PC-3 (cell line): ENCODE results near the gene XNDC1N. TPM values are rescaled to one million over a fixed set of nuclear protein-coding genes. Genes with fewer than 3 reads are reported as not detected.
"Not testable (repeated sequence)": the region's sequence is repeated elsewhere in the genome, so short reads cannot be mapped to it uniquely, and the experiment has no call there.

ENCODE experiments used
- ATAC-seq: fragments of 200-7000 bp; cut with Tn5 transposase; 2 replicates; pipeline ENCODE4 v1.9.1; 2020; ENCODE audit warnings: mild to moderate bottlenecking, moderate library complexity
- BruUV-seq: library from RNA; stranded (reverse); fragments of 400-500 nt; replicated peaks from 2 replicates; lab custom pipeline; 2021; lab: Mats Ljungman, UMichigan
- CTCF ChIA-PET: fragments of 300-600 bp; sonication (Branson Sonifier 250); formaldehyde crosslinking; loops from one replicate; lab custom pipeline; 2022; ENCODE audit warnings: antibody characterized with exemption; lab: Charles Lee
- POLR2A ChIA-PET: fragments of 300-600 bp; sonication (Branson Sonifier 250); formaldehyde crosslinking; loops from one replicate; lab custom pipeline; 2022; ENCODE audit warnings: antibody characterized with exemption; ENCODE audit not compliant: unreplicated experiment; lab: Charles Lee
- DNase-seq: peaks from one replicate; pipeline ENCODE4 v3.0.0-alpha.2; 2015
- H2AFZ ChIP-seq: fragments of 300-600 bp; sonication (generic); 2 replicates; pipeline ENCODE4 v1.6.0; 2016; ENCODE audit warnings: antibody characterized with exemption, low read length
- H3F3A ChIP-seq: fragments of 300-600 bp; sonication (generic); one replicate; pipeline ENCODE4 v1.6.0; 2017; ENCODE audit warnings: antibody characterized with exemption, low read length, control low read depth, mild to moderate bottlenecking; ENCODE audit not compliant: unreplicated experiment
- H3K27ac ChIP-seq: fragments of 300-600 bp; sonication (generic); 2 replicates; pipeline ENCODE4 v1.5.1; 2016; ENCODE audit warnings: mild to moderate bottlenecking, low read length
- H3K27me3 ChIP-seq: fragments of 300-600 bp; sonication (generic); 2 replicates; pipeline ENCODE4 v1.6.1; 2016; ENCODE audit warnings: low read length, mixed read lengths
- H3K36me3 ChIP-seq: fragments of 300-600 bp; sonication (generic); 2 replicates; pipeline ENCODE4 v1.6.1; 2016; ENCODE audit warnings: low read depth, mixed run types, low read length, mixed read lengths
- H3K4me1 ChIP-seq: fragments of 300-600 bp; sonication (generic); 2 replicates; pipeline ENCODE4 v1.5.1; 2016; ENCODE audit warnings: low read length; ENCODE audit not compliant: insufficient read depth
- H3K4me2 ChIP-seq: fragments of 300-600 bp; sonication (generic); 2 replicates; pipeline ENCODE4 v1.6.0; 2016; ENCODE audit warnings: low read length
- H3K4me3 ChIP-seq: fragments of 300-600 bp; sonication (generic); 2 replicates; pipeline ENCODE4 v1.5.1; 2016; ENCODE audit warnings: mild to moderate bottlenecking, low read length, mixed read lengths
- H3K79me2 ChIP-seq: fragments of 300-600 bp; sonication (generic); 2 replicates; pipeline ENCODE4 v1.6.1; 2017; ENCODE audit warnings: low read length, mixed read lengths
- H3K9ac ChIP-seq: fragments of 300-600 bp; sonication (generic); 2 replicates; pipeline ENCODE4 v1.6.0; 2016; ENCODE audit warnings: mild to moderate bottlenecking, low read length
- H3K9me2 ChIP-seq: fragments of 300-600 bp; sonication (generic); replicated peaks from 2 replicates; pipeline ENCODE4 v1.6.1; 2016; ENCODE audit warnings: mixed run types, low read length, mixed read lengths
- H3K9me3 ChIP-seq: fragments of 300-600 bp; sonication (generic); 2 replicates; pipeline ENCODE4 v1.6.1; 2016; ENCODE audit warnings: low read length, mixed read lengths
- H4K20me1 ChIP-seq: fragments of 300-600 bp; sonication (generic); 2 replicates; pipeline ENCODE4 v1.6.1; 2016; ENCODE audit warnings: low read length, mixed read lengths
- CTCF ChIP-seq: fragments of 300-600 bp; sonication (generic); conservative IDR thresholded peaks from 2 replicates; pipeline ENCODE4 v1.5.1; 2017; ENCODE audit warnings: antibody characterized with exemption, low read depth, mild to moderate bottlenecking, low read length
- EZH2 ChIP-seq: fragments of 300-600 bp; sonication (generic); IDR thresholded peaks from one replicate; pipeline ENCODE4 v1.6.1; 2017; ENCODE audit warnings: antibody characterized with exemption, mild to moderate bottlenecking, low read length; ENCODE audit not compliant: unreplicated experiment
- EZH2phosphoT487 ChIP-seq: fragments of 300-600 bp; sonication (generic); IDR thresholded peaks from 2 replicates; pipeline ENCODE4 v1.6.1; 2018; ENCODE audit warnings: mild to moderate bottlenecking, antibody characterized with exemption, low read length, borderline replicate concordance
- intact Hi-C: fragments of 100-400 bp; cut with micrococcal nuclease; formaldehyde crosslinking; loops from 2 replicates; pipeline ENCODE4 v1.9.0; 2023
- total RNA-seq: library from RNA; depleted of rRNA; stranded (reverse); fragments of >200 nt; gene quantifications from 2 replicates; pipeline ENCODE4 v1.2.3, GENCODE V29; 2014

The XNDC1N gene
- total RNA-seq, 1 experiment from 2014 or later = 14.0 TPM

GRCh38 chr11:71913756-71914526, 14.5 kb downstream of the XNDC1N start:
- CTCF ChIA-PET = interaction anchor here (0.6 kb wide), 1 partner anchor 353 kb away, joined by 4 read pairs; no protein-coding TSS in a partner anchor
- H3K9me2 ChIP-seq = no peaks in the 10 kb centered on the region
- ATAC-seq = no peak
- no peak for DNase-seq
- intact Hi-C loops = no loop called here
- H2AFZ ChIP-seq = no peak overlapping the region
- no peaks in the 10 kb centered on the region for H3K9me3 ChIP-seq
- BruUV-seq = no TSS peak
- no peaks in the 10 kb centered on the region for H3F3A ChIP-seq
- H3K27me3 ChIP-seq = no peaks in the 10 kb centered on the region
- TF ChIP-seq CTCF (no peak), EZH2 (no peak), EZH2phosphoT487 (no peak)
- H3K36me3 ChIP-seq = peaks cover 7% of the 10 kb centered on the region; the same call in 1 of the 2 replicates
- POLR2A ChIA-PET = no interaction called here
- H3K4me3 ChIP-seq = no peak overlapping the region
- H3K4me2 ChIP-seq = no peak overlapping the region
- H3K79me2 ChIP-seq = no peaks in the 10 kb centered on the region
- H3K9ac ChIP-seq = no peak overlapping the region
- H3K27ac ChIP-seq = no peak overlapping the region
- peaks cover 8% of the 10 kb centered on the region; the same call in 1 of the 2 replicates for H3K4me1 ChIP-seq
- H4K20me1 ChIP-seq = no peaks in the 10 kb centered on the region

GRCh38 chr11:71911986-71912340, 16.4 kb downstream of the XNDC1N start:
- H3K4me3 ChIP-seq, intact Hi-C loops, H3K27ac ChIP-seq, H3K9me2 ChIP-seq, H3K79me2 ChIP-seq, H3K4me1 ChIP-seq, H3K9ac ChIP-seq, H3K4me2 ChIP-seq, ATAC-seq, H3K27me3 ChIP-seq, H2AFZ ChIP-seq, H3K9me3 ChIP-seq, H4K20me1 ChIP-seq, POLR2A ChIA-PET, H3K36me3 ChIP-seq, CTCF ChIA-PET, BruUV-seq, DNase-seq, H3F3A ChIP-seq: not testable (repeated sequence)

GRCh38 chr11:71911321-71911985, 16.9 kb downstream of the XNDC1N start:
- H3K4me1 ChIP-seq, H2AFZ ChIP-seq, H3K79me2 ChIP-seq, ATAC-seq, BruUV-seq, H3K27me3 ChIP-seq, H3K27ac ChIP-seq, H3F3A ChIP-seq, H3K36me3 ChIP-seq, CTCF ChIA-PET, H3K9me2 ChIP-seq, H3K9ac ChIP-seq, H3K4me2 ChIP-seq, H3K4me3 ChIP-seq, H4K20me1 ChIP-seq, H3K9me3 ChIP-seq, POLR2A ChIA-PET, intact Hi-C loops: not testable (repeated sequence)
- DNase-seq = peak; percentile 11

GRCh38 chr11:71910775-71911174, 17.6 kb downstream of the XNDC1N start:
- H2AFZ ChIP-seq, H3K9me3 ChIP-seq, H3K79me2 ChIP-seq, intact Hi-C loops, H3F3A ChIP-seq, DNase-seq, H3K9ac ChIP-seq, ATAC-seq, H3K27me3 ChIP-seq, H3K36me3 ChIP-seq, H3K4me2 ChIP-seq, BruUV-seq, H3K4me3 ChIP-seq, CTCF ChIA-PET, POLR2A ChIA-PET, H3K27ac ChIP-seq, H4K20me1 ChIP-seq, H3K4me1 ChIP-seq, H3K9me2 ChIP-seq: not testable (repeated sequence)
